Gastrocnemius medialis (tissue), 4 donors: ENCODE measurements around the gene PIGQ. TPM values are rescaled to one million over a fixed set of nuclear protein-coding genes. Genes with fewer than 3 reads are reported as not detected.

Source experiments
- ATAC-seq, 2 donors: fragments of 150-250 bp; one replicate each; pipeline ENCODE4 v1.9.1; 2016
- DNase-seq, 2 donors: peaks; one replicate each; pipeline ENCODE4 v3.0.0-alpha.2; 2019
- H3K27ac ChIP-seq, 4 donors: fragments of 200-600 bp; sonication (generic); 1 replicate in 1 of 4; 2 replicates in 3 of 4; pipeline ENCODE4 v1.5.1; 2016 to 2018; ENCODE audit warnings: mild to moderate bottlenecking in 2 of 4, moderate library complexity in 1 of 4
- H3K27me3 ChIP-seq, 3 donors: fragments of 200-600 bp; sonication (generic) in 2 of 3; 1 replicate in 1 of 3; 2 replicates in 2 of 3; pipeline versions ENCODE4 v1.5.1 to v1.6.0; 2016 to 2019; ENCODE audit warnings: mild to moderate bottlenecking in 1 of 3, moderate library complexity in 1 of 3
- H3K36me3 ChIP-seq, 2 donors: fragments of 200-600 bp; sonication (generic) in 1 of 2; one replicate each; pipeline ENCODE4 v1.5.1; 2017 to 2018
- H3K4me1 ChIP-seq, 2 donors: fragments of 200-600 bp; sonication (generic) in 1 of 2; one replicate each; pipeline ENCODE4 v1.5.1; 2016 to 2017; ENCODE audit warnings: mild to moderate bottlenecking in 2 of 2
- H3K4me3 ChIP-seq, 4 donors: fragments of 200-600 bp; sonication (generic) in 3 of 4; 1 replicate in 1 of 4; 2 replicates in 3 of 4; pipeline ENCODE4 v1.5.1; 2016 to 2019; ENCODE audit warnings: mild to moderate bottlenecking in 2 of 4
- H3K9me3 ChIP-seq, 3 donors: fragments of 200-600 bp; sonication (generic) in 2 of 3; 1 replicate in 1 of 3; 2 replicates in 2 of 3; pipeline ENCODE4 v1.5.1; 2016 to 2019
- CTCF ChIP-seq, 5 experiments: fragments of 450-650 bp in 3 of 5; fragments of 200-600 bp in 2 of 5; sonication (generic) in 2 of 5; IDR thresholded peaks in 4 of 5; conservative IDR thresholded peaks in 1 of 5; 1 replicate in 4 of 5; 2 replicates in 1 of 5; pipeline ENCODE4 v1.5.1; 2016 to 2019; ENCODE audit warnings: antibody characterized with exemption in 5 of 5, mild to moderate bottlenecking in 3 of 5, moderate library complexity in 3 of 5
- POLR2A ChIP-seq, 2 donors: fragments of 450-650 bp; IDR thresholded peaks; one replicate each; pipeline ENCODE4 v1.6.1; 2017; ENCODE audit warnings: antibody characterized with exemption in 2 of 2, mild to moderate bottlenecking in 2 of 2, moderate library complexity in 2 of 2
- in situ Hi-C, 4 donors: fragments of 200-750 bp; cut with MboI; loops; one replicate each; pipeline versions ENCODE4 v1.15.0 to v1.8.0; 2017; ENCODE audit warnings: low sequenced_read_pairs in 4 of 4
- intact Hi-C: fragments of 100-400 bp; cut with DNase I; formaldehyde crosslinking; loops from one replicate; pipeline ENCODE4 v1.15.1; 2023; ENCODE audit warnings: low total_unique reads
- total RNA-seq, 4 donors: library from RNA; depleted of rRNA; stranded (reverse); fragments of >200 nt; gene quantifications; one replicate each; pipeline versions ENCODE4 v1.1.0 to v1.2.3, GENCODE V29; 2016

PIGQ gene
- total RNA-seq, 4 donors from 2014 or later: 22.2 to 47.3 (median 38.5) TPM

- ATAC-seq (no peak), DNase-seq (no peak)
- intact Hi-C loops (no loop called here), in situ Hi-C loops (no loop called here)
- no peak overlapping the region for H3K4me3 ChIP-seq
- H3K27ac ChIP-seq: no peak overlapping the region
- H3K27me3 ChIP-seq: no peaks in the 10 kb centered on the region
- no peaks in the 10 kb centered on the region for H3K36me3 ChIP-seq
- H3K9me3 ChIP-seq: no peaks in the 10 kb centered on the region
- no peak for TF ChIP-seq POLR2A (IDR thresholded peaks at IDR 0.05)
- TF ChIP-seq CTCF (IDR thresholded peaks at IDR 0.05 in 4 of 5, conservative IDR thresholded peaks at IDR 0.05 in 1 of 5): no peak
- peaks cover 16 to 21% of the 10 kb centered on the region in 2 donors for H3K4me1 ChIP-seq
Observed at GRCh38 chr16:598823-599739, 29.3 kb downstream of the PIGQ start.

- H3K9me3 ChIP-seq: no peaks in the 10 kb centered on the region
- no peak for TF ChIP-seq CTCF (IDR thresholded peaks at IDR 0.05 in 4 of 5, conservative IDR thresholded peaks at IDR 0.05 in 1 of 5)
- no peak for TF ChIP-seq POLR2A (IDR thresholded peaks at IDR 0.05)
- ATAC-seq (no peak), DNase-seq (no peak)
- intact Hi-C loops (no loop called here), in situ Hi-C loops (no loop called here)
- H3K27me3 ChIP-seq: no peaks in the 10 kb centered on the region
- H3K4me3 ChIP-seq: no peak overlapping the region
- H3K4me1 ChIP-seq: peaks cover 8 to 11% of the 10 kb centered on the region in 2 donors
- H3K27ac ChIP-seq: no peak overlapping the region
- no peaks in the 10 kb centered on the region for H3K36me3 ChIP-seq
Observed at GRCh38 chr16:600781-601180, 31.0 kb downstream of the PIGQ start.

- Histone ChIP-seq H3K4me3 (no peak overlapping the region), H3K27ac (no peak overlapping the region), H3K27me3 (no peaks in the 10 kb centered on the region), H3K9me3 (no peaks in the 10 kb centered on the region), H3K4me1 (peaks cover 0 to 13% of the 10 kb centered on the region in 2 donors), H3K36me3 (no peaks in the 10 kb centered on the region)
- no peak for TF ChIP-seq CTCF (IDR thresholded peaks at IDR 0.05 in 4 of 5, conservative IDR thresholded peaks at IDR 0.05 in 1 of 5)
- no peak for TF ChIP-seq POLR2A (IDR thresholded peaks at IDR 0.05)
- no peak for ATAC-seq
- in situ Hi-C loops: no loop called here
- no peak for DNase-seq
- intact Hi-C loops: no loop called here
Observed at GRCh38 chr16:603933-604332, 34.2 kb downstream of the PIGQ start.

GRCh38 chr16:606656-607307 lies 37.0 kb downstream of the PIGQ start:
- no peaks in the 10 kb centered on the region for H3K9me3 ChIP-seq
- H3K36me3 ChIP-seq: no peaks in the 10 kb centered on the region
- no peak overlapping the region for H3K27ac ChIP-seq
- H3K4me3 ChIP-seq: no peak overlapping the region
- DNase-seq (no peak), ATAC-seq (no peak)
- TF ChIP-seq POLR2A (IDR thresholded peaks at IDR 0.05) (no peak), CTCF (IDR thresholded peaks at IDR 0.05 in 4 of 5, conservative IDR thresholded peaks at IDR 0.05 in 1 of 5) (no peak)
- in situ Hi-C loops: no loop called here
- peaks cover 11 to 23% of the 10 kb centered on the region in 2 donors for H3K4me1 ChIP-seq
- intact Hi-C loops: no loop called here
- H3K27me3 ChIP-seq: no peaks in the 10 kb centered on the region
